GM13977 (cell line): ENCODE data around the gene CACNA1C.

ENCODE experiments used
- DNase-seq: peaks from one replicate; pipeline ENCODE4 v3.0.0; 2012; ENCODE audit warnings: low spot score
- in situ Hi-C: fragments of 300-500 bp; cut with MboI; formaldehyde crosslinking; loops from one replicate; pipeline ENCODE4 v1.12.0; 2022; ENCODE audit warnings: low sequenced_read_pairs, low pct_unique_long_range_greater_than_20kb, mixed read lengths, inconsistent platforms; ENCODE audit not compliant: unreplicated experiment
- TF ChIP-seq, protein P1 (sequence below): IDR thresholded peaks from 2 replicates; pipeline ENCODE4 v1.5.1; 2012; ENCODE audit warnings: mild to moderate bottlenecking, control low read depth; ENCODE audit not compliant: insufficient read depth; ENCODE audit errors: extremely low read depth, missing control alignments

The CACNA1C gene

DNA sequence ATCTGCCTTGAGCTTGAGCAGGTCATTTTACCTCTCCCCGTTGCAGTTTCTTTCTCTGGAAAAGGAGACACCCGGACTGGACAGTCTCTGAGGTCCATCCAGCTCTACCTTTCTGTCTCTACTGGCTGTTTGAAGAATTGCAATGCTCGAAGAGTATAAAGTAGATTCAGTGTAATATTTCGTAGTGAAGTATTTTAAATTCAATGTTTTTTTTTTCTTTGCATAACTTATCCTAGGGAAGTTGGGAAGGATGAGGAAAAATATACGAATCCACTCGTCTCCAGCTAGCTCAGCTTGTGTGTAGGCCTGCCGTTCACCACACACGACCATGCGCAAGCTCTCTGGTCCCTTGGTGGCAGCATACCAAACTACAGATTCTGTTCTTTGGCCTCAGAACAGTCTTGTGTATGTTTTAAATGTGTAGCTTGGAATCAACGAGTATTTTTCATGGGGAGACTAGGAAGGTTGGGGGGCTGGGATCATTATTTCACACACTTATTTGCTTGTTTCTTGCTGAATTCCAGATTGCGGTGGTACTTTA is 307.9 kb downstream of the CACNA1C start:
- no peak for DNase-seq
- in situ Hi-C loops = no loop called here

DNA sequence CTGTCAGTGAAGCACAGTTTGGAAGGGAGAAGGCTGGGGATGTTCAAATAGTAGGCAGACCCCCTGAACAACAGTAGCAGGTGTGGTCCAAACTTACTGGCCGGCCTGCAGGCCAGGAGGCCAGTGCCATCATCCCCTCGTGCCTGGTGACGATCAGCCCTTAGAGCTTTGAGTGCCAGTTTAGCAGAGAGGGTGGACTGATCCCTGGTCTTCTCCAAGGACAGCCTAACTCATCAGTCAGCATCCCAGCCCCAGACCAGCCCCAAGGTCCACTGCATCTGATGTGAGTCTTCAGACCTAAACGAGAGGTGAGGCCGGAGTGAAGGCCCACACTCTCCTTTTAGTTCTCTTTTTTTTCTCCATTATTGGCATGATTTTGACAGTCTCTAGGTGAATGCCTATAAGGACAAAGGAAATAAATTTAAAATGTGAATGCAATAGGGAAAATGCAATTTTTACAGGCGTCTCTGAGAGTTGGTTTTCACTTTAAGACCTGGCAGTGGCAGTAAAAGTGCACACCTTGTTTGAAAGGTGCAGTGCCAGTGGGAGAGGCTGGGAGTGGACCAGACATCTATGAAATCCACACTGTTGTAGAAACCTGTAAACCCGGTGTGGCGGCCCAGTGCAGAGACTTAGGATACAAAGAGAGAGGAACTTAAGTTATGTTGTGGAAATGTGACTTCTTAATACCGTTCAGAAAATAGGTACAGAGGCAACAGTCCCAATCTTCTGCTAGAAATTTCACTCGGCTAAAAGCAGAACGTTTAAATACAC is 311.2 kb downstream of the CACNA1C start:
- TF ChIP-seq, protein P1, sequence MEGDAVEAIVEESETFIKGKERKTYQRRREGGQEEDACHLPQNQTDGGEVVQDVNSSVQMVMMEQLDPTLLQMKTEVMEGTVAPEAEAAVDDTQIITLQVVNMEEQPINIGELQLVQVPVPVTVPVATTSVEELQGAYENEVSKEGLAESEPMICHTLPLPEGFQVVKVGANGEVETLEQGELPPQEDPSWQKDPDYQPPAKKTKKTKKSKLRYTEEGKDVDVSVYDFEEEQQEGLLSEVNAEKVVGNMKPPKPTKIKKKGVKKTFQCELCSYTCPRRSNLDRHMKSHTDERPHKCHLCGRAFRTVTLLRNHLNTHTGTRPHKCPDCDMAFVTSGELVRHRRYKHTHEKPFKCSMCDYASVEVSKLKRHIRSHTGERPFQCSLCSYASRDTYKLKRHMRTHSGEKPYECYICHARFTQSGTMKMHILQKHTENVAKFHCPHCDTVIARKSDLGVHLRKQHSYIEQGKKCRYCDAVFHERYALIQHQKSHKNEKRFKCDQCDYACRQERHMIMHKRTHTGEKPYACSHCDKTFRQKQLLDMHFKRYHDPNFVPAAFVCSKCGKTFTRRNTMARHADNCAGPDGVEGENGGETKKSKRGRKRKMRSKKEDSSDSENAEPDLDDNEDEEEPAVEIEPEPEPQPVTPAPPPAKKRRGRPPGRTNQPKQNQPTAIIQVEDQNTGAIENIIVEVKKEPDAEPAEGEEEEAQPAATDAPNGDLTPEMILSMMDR = no peak
- in situ Hi-C loops = no loop called here
- DNase-seq = no peak

More for the DNA sequence above, 307.9 kb downstream of the CACNA1C start:
- TF ChIP-seq, protein P1 = peak; percentile 0

DNA sequence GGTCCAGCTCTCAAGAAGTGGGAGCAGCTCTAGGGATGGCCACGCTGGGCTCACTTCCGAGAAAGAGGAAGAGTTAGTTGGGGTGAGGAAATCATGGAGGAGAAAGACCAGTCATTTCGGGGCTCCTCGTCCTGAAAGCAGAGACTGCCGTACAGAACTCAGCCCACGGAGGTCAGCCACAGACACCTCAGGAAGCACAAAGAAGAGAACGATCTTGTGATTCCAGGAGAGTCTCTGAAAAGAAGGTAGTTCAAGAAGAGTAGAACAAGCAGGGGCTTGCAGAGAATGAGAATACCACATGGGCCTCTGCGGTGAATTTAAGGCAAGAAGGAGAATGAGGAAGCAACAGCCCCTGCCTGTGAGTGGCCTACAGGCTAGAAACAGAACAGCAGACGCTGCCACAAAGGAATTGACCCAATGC is 311.9 kb downstream of the CACNA1C start:
- in situ Hi-C loops = no loop called here
- no peak for DNase-seq
- TF ChIP-seq, protein P1 = no peak

DNA sequence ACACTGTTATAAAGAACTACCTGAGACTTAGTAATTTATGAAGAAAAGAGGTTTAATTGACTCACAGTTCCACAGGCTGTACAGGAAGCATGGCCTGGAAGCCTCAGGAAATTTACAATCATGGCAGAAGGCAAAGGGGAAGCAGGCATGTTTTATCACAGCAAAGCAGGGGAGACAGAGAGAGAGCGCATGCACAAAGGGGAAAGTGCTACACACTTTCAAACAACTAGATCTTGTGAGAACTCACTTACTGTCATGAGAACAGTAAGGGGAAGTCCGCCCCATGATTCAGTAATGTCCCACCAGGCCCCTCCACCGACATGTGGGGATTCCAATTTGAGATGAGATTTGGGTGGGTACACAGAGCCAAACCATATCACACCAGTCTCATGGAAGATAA is 313.9 kb downstream of the CACNA1C start:
- in situ Hi-C loops = no loop called here
- no peak for DNase-seq
- TF ChIP-seq, protein P1 = no peak

DNA sequence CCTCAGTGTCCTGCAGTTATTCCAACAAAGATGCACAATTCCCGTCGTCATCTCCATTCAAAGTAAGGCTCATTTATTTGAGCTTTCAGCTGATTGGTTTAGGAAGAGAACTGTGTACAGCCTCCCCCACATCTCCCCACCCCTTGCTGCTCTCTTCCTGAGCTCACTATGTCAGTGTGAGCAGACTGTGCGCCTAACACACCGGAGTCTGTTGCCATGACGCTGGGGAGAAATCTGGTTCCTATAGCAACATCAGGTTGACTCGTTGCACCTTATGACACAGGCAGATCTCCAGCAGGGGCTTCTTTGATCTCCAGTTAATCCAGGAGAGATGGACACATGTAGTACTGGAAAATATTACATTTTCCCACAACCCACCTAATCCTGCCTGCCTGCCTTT is 319.4 kb downstream of the CACNA1C start:
- TF ChIP-seq, protein P1 = no peak
- no peak for DNase-seq
- in situ Hi-C loops = no loop called here

DNA sequence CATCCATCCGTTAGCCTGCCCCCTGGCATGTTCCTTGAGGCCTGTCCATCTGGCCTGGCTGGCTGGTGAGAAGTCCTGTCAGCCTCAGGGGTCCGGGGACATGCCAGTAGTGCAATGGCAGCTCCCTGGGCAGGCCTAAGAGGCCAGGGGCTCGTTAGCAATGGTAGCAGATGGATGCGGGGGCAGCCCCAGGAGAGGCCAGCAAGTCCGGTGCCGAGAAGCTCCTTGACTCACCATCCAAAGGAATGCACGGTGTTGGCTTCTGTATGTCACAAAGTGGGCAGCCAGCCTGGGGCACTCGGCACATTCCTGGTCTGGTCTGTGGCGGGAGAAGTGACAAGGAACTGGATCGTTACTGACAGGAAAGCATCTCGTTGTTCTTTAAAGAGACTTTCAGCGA is 319.9 kb downstream of the CACNA1C start:
- no peak for DNase-seq
- TF ChIP-seq, protein P1 = no peak
- in situ Hi-C loops = no loop called here

DNA sequence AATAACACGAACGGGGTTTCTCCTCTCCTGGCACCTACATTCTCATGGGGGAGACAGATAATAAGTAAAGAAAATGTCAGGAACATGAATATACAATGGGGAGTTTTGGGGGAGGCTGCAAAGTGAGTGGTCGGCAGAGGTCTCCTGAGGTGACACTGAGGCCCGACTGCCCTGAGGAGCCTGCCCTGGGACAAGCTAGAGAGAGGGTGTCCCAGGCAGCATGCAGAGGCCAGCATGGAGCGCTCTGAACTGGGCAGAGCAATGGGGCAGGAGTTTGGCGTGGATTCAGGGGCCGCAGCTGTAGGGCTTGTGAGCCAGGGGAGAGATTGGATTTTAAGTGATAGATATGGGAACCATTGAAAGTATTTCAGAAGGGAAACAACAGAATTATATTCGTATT is 320.5 kb downstream of the CACNA1C start:
- TF ChIP-seq, protein P1 = no peak
- DNase-seq = no peak
- in situ Hi-C loops = no loop called here
